HK-2 (cell line): Measurements from ENCODE around the gene LNX2.
A peak's percentile ranks its signal among the peaks of the same experiment; 100 is the strongest.

Experiments used
- DNase-seq: peaks from one replicate; pipeline ENCODE4 v3.0.0-alpha.2; 2018; ENCODE audit not compliant: unreplicated experiment

LNX2 gene

DNA sequence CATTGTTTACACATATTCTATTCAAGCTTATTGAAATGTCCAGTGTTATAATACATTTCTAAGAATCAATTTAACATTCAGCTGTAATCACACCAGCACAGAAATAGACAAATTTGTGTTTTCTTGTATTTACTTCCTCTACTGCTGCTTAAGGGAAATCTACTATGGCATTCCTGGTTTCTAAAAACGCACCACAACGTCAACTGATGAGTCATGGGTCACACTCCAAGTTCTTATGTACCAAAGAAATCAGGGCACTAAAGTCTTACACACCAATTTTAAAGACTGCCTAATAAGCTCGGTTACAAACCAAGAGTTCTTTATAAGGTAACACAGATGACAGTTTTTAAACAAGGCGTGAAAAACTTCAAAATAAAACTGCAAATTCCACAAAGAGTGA, 13.2 kb downstream of the LNX2 start:
- DNase-seq: no peak

DNA sequence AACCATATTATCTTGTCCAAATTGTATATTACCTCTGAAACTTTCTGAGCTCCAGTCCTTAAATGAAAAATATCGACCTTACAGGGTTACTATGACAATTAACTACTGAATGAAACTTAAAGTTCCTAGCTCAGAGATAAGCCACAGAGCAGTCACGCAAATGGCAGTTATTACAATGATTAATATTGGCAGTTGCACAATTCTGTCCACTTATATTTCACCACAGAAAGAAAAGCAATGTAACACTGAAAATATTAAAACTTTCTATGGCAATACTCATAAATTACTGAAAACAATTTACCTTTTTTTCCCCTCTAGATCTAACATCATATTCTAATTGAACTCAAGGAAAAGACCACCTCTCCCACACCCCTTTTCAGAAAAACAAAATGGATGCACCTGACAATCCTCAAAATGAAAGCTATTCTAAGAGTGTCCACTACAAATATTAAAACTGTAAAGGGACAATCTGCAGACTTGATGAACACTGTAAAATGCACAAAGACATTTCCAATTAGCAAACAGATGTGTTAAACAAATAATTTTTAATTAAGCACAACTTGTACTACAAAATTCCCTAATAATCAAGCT, 14.6 kb downstream of the LNX2 start:
- no peak for DNase-seq

DNA sequence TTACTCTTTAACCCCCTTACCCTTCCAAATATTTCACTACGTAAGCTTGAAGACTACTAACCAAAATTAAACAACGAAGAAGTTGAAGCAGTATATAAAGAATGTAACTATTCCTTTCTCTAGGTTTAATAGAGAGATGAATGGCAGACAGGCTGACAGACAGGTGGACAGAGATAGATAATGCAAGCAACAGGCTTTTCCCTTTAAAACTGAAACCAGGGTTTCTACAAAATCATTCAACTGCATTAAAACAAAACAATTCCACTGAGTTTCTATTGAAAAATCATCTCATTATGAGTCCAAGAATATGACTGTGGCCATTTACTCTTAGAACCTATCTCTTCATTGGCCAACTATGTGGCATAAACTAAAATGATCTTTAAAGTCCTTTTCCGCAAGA, 15.2 kb downstream of the LNX2 start:
- no peak for DNase-seq

GRCh38 chr13:27601803-27602202, 18.5 kb downstream of the LNX2 start:
- no peak for DNase-seq

DNA sequence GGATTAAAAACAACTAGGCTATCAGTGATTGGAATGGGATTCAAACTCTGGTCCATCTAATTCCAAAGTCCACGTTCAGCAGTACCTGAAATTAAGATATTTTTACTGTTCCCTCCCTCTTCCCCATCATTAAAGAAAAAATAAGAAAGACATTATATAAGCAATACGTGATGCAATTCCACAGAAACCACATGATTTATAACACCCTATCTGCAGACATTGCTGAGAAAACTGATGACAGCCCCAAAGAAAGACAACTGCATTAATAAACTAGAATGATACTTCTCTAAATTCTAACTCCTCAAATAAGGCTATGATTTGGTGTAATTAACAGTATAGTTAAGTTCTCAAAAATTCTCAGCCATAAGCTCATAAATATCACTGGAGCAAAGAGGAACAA, 19.1 kb downstream of the LNX2 start:
- no peak for DNase-seq

GRCh38 chr13:27600711-27601110, 19.6 kb downstream of the LNX2 start:
- DNase-seq: no peak

DNA sequence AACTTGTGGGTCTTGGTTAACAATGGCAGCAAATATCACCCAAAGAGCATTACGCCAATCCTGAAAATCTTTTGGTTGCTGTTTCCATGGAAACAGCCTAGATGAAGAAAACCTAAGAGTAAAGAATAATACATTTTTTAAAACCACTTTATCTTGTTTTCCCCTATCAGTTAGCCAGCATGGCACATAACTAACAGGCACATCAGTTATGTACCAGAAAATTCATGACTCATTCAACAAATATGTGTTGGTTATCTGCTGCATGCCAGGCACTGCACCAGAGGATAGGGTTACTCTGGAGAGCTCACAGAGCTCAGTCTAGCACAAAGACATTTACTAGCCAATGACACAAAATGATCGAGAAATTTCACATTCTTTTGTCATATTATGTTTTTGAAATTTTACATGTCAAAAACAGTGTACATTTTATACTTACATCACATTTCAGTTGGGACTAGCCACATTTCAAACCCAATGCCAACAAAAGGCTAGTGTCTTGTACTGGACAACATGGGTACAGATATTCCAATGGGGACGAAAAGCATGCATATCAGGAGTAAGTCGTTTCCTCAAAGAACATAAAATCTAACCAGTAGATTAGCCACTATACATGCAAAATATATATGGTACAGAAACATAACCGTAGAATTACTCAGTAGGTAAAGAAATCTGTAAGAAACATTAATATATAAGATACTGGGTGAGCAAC, 20.3 kb downstream of the LNX2 start:
- no peak for DNase-seq

- DNase-seq: no peak
Observed at GRCh38 chr13:27599096-27599495, 21.2 kb downstream of the LNX2 start.

GRCh38 chr13:27595055-27595811, 25.1 kb downstream of the LNX2 start:
- DNase-seq: no peak

- DNase-seq: no peak
Observed at GRCh38 chr13:27593267-27593666, 27.1 kb downstream of the LNX2 start.

- no peak for DNase-seq
Observed at GRCh38 chr13:27592865-27593264, 27.5 kb downstream of the LNX2 start.

GRCh38 chr13:27588405-27588804, 31.9 kb downstream of the LNX2 start:
- DNase-seq: no peak

- no peak for DNase-seq
Observed at GRCh38 chr13:27587095-27587746, 33.1 kb downstream of the LNX2 start.

- no peak for DNase-seq
Observed at GRCh38 chr13:27583645-27584044, 36.7 kb downstream of the LNX2 start.

DNA sequence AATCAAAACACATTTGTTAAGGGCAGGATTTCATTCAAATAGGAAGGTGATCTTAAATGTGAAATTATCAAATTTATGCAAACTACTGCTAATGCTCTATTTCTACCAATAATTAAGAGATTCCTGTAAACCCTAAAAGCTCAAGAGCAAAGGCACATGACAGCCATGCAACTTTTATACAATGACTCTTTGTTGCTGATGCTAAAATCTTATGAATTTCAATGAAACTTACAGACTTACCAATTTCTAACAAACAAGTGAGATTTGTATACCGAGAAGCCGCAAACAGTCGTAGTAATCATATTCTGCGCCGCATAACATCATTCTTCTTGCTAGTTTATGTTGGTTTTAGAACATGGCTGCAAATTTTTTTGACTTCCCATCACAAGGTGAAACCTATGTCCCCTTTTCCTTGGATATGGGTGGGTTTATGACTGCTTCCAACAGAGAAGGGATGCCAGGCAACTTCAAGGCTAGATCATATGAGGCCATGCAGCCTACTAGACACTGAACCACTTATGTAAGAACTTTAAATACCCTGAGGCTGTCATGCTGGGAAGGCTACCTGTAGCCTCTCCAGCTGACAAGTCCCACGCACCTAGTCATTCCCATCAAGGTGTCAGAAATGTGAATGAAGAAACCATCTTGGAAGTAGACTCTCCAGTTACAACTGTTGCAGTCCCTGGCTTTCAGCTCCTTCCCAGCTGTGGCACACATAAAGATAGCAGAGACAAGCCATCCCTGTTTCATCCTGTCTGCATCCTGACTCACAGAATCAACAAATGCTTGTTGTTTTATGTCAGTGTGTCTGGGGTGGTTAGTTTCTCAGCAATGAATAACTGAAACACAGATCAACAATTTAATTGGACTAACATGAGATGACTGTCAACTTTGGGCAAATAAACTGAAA, 42.0 kb downstream of the LNX2 start:
- DNase-seq: no peak

DNA sequence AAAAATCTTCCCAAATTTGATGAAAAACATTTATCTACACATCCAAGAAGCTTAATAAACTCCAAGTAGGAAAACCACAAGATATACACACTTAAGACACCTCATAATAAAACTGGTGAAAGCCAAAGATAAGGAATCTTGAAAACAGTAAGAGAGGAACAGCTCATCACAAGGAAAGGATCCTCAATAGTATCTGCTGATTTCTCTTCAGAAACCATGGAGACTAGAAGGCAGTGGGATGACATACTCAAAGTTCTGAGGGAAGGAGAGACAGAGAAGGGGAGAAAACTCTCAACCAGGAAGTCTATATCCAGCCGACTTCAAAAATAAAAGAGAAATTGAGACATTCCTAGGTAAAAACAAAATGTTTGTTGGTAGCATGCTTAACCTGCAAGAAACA, 45.7 kb downstream of the LNX2 start:
- no peak for DNase-seq

GRCh38 chr13:27573265-27573664, 47.1 kb downstream of the LNX2 start:
- DNase-seq: peak; percentile 1

DNA sequence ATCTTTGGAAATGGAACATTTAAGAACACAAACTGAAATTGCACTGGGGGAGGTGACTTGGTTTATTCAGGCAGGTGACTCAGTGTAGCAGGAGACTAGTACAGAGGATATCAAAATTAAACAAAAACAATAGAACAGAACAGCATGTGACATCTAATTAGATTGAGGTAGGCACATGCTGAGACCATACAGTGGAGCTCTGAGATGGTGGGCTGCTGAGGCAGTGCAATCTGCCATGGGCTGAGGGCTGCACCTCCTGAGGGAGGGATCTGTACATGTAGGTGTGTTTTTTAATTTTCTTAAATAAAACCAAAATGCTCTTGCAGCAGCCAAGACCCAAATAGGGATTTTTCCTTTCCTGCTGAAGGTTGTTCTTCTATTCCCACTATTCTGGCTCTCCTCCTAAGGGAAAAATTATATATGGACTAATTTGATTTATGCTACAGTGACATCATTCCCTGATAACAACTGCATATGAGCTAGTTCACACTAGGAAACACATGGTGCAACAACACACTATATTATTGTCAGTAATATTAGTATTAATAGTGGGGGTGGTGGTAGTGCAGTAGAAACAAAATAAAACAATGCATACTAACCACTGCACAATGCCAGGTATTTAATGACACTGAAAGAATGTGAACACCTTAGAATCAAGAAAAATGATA, 48.0 kb downstream of the LNX2 start:
- DNase-seq: no peak

DNA sequence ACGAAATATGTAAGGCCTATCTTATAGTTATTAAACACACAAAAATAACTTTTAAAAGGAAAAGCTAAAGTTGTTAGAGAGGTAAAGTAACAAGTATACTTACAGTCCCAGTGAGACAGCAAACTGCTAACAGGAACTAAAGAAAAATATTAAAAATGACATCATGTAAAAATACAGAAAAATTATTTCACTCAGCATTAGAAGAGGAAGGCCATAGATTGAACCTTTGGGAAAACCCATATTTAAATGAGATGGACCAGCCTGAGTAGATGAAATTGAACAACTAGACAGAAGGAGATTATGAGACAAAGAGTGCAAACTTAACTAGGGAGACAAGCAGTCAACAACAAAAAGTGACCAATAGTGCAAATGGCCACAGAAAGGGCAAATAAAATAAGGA, 49.4 kb downstream of the LNX2 start:
- no peak for DNase-seq

DNA sequence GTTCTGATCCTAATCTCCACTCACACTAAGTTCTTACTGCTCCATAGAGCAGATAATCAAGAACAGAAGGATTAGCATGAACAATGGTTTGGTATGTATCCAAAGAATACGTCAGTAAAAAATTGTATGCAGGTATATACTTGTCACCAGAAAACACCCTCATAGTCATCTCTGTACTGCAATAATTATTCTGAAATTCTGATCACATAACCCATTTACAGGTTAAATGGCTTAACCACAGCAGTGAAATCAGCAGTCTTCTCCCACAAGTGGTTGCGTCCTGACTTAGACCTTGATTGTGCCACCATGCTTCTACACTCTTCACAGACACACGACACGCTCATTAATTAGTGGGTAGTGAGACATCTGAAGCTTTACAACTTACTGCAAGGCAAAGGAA, 50.9 kb downstream of the LNX2 start:
- no peak for DNase-seq

- no peak for DNase-seq
Observed at GRCh38 chr13:27565818-27566217, 54.5 kb downstream of the LNX2 start.
